Panc1 (cell line): ENCODE results near the gene AKT3.

Experiments used
- CTCF ChIP-seq: fragments of 450-650 bp; IDR thresholded peaks from 2 replicates; pipeline ENCODE4 v1.5.1; 2017; ENCODE audit warnings: mild to moderate bottlenecking
- POLR2AphosphoS5 ChIP-seq: IDR thresholded peaks from 2 replicates; pipeline ENCODE4 v1.6.1; 2012; ENCODE audit warnings: mild to moderate bottlenecking, low read depth, low read length, moderate library complexity
- REST ChIP-seq, 2 experiments: IDR thresholded peaks; 2 replicates each; pipeline ENCODE4 v1.6.1; 2011 to 2012; ENCODE audit warnings: low read depth in 2 of 2, control low read depth in 1 of 2, low read length in 1 of 2, mild to moderate bottlenecking in 1 of 2, moderate library complexity in 1 of 2; ENCODE audit not compliant: insufficient read depth in 1 of 2
- SIN3A ChIP-seq: IDR thresholded peaks from 2 replicates; pipeline ENCODE4 v1.6.1; 2012; ENCODE audit warnings: low read depth, mild to moderate bottlenecking, low read length, moderate library complexity, borderline replicate concordance; ENCODE audit not compliant: insufficient read depth
- TCF7L2 ChIP-seq: IDR thresholded peaks from 2 replicates; pipeline ENCODE4 v1.6.1; 2011; ENCODE audit warnings: mild to moderate bottlenecking, low read depth, low read length, inconsistent platforms

GRCh38 chr1:243568793-243569192, 281.2 kb downstream of the AKT3 start:
- TF ChIP-seq CTCF = no peak
- no peak for TF ChIP-seq POLR2AphosphoS5
- TF ChIP-seq TCF7L2 = no peak
- TF ChIP-seq REST (IDR thresholded peaks at IDR 0.05; ENCODE audit: insufficient read depth in 1 of 2, low read depth in 2 of 2, low read length in 1 of 2) = no peak
- TF ChIP-seq SIN3A = no peak
